H1 (cell line): ENCODE data around the gene ZBTB20.

ENCODE experiments used
- ASH2L ChIP-seq: fragments of 200-600, 300-600 bp; sonication (generic); IDR thresholded peaks from one replicate; pipeline ENCODE4 v1.7.1; 2017; ENCODE audit warnings: low read length
- ATF2 ChIP-seq: IDR thresholded peaks from 2 replicates; pipeline ENCODE4 v1.6.1; 2012; ENCODE audit warnings: low read length, inconsistent platforms
- CTCF ChIP-seq, 3 experiments: IDR thresholded peaks; 1 replicate in 2 of 3; 2 replicates in 1 of 3; pipeline versions ENCODE4 v1.5.1 to v1.6.1; 2011; ENCODE audit warnings: low read length in 3 of 3, mild to moderate bottlenecking in 3 of 3, inconsistent platforms in 2 of 3, low read depth in 1 of 3, moderate library complexity in 1 of 3; ENCODE audit not compliant: insufficient read depth in 1 of 3; ENCODE audit errors: control extremely low read depth in 1 of 3
- EP300 ChIP-seq, 2 experiments: IDR thresholded peaks; 1 replicate in 1 of 2; 2 replicates in 1 of 2; pipeline ENCODE4 v1.6.1; 2011 to 2012; ENCODE audit warnings: low read depth in 2 of 2, low read length in 2 of 2, mild to moderate bottlenecking in 2 of 2, borderline replicate concordance in 1 of 2, inconsistent platforms in 1 of 2, moderate library complexity in 1 of 2
- EZH2 ChIP-seq: fragments of 200-600 bp; sonication (generic); IDR thresholded peaks from 2 replicates; pipeline ENCODE4 v1.7.1; 2012; ENCODE audit warnings: low read depth, mild to moderate bottlenecking, moderate library complexity, low read length, inconsistent platforms; ENCODE audit not compliant: severe bottlenecking
- GABPA ChIP-seq: IDR thresholded peaks from 2 replicates; pipeline ENCODE4 v1.6.1; 2011; ENCODE audit warnings: mild to moderate bottlenecking, low read length, moderate library complexity, borderline replicate concordance; ENCODE audit not compliant: insufficient read depth
- POLR2AphosphoS5 ChIP-seq: IDR thresholded peaks from 2 replicates; pipeline ENCODE4 v1.6.1; 2011; ENCODE audit warnings: low read depth, low read length
- TEAD4 ChIP-seq: IDR thresholded peaks from 2 replicates; pipeline ENCODE4 v1.6.1; 2012; ENCODE audit warnings: low read depth, low read length, inconsistent platforms, mixed read lengths

- TF ChIP-seq POLR2AphosphoS5 (no peak), CTCF (IDR thresholded peaks at IDR 0.05; ENCODE audit: control extremely low read depth in 1 of 3, insufficient read depth in 1 of 3, low read depth in 1 of 3, low read length in 3 of 3) (no peak), TEAD4 (no peak), GABPA (no peak), ASH2L (no peak), ATF2 (no peak), EZH2 (no peak), EP300 (IDR thresholded peaks at IDR 0.05; ENCODE audit: borderline replicate concordance in 1 of 2, low read depth in 2 of 2, low read length in 2 of 2) (no peak)
These were observed 286.6 kb downstream of the ZBTB20 start for GRCh38 chr3:114860531-114860930.
